ENCODE results near the gene MAGEB4. TPM values are rescaled to one million over a fixed set of nuclear protein-coding genes. Genes with fewer than 3 reads are reported as not detected.
A peak's percentile ranks its signal among the peaks of the same experiment; 100 is the strongest.

Gene MAGEB4
- total RNA-seq, 4 donors from 2014 or later, result not detected

GRCh38 chrX:30282527-30282926 lies 40.7 kb downstream of the MAGEB4 start:
- no peak for TF ChIP-seq EP300 (IDR thresholded peaks at IDR 0.05)
- no peak for TF ChIP-seq CTCF (IDR thresholded peaks at IDR 0.05)
- no peak for TF ChIP-seq POLR2A (IDR thresholded peaks at IDR 0.05)
- TF ChIP-seq POLR2AphosphoS5 (IDR thresholded peaks at IDR 0.05), result no peak
- Histone ChIP-seq H3K27ac (no peak overlapping the region), H3K36me3 (no peaks in the 10 kb centered on the region), H3K27me3 (no peaks in the 10 kb centered on the region), H3K4me3 (no peak overlapping the region), H3K4me1 (no peaks in the 10 kb centered on the region), H3K9me3 (no peaks in the 10 kb centered on the region)
- no peak for DNase-seq (ENCODE audit: low spot score in 2 of 2)

- TF ChIP-seq CTCF (IDR thresholded peaks at IDR 0.05) (no peak), POLR2AphosphoS5 (IDR thresholded peaks at IDR 0.05) (no peak), EP300 (IDR thresholded peaks at IDR 0.05) (no peak), POLR2A (IDR thresholded peaks at IDR 0.05) (no peak)
- no peaks in the 10 kb centered on the region for H3K9me3 ChIP-seq
- H3K4me1 ChIP-seq, result no peaks in the 10 kb centered on the region
- DNase-seq (ENCODE audit: low spot score in 2 of 2), result no peak
- H3K27ac ChIP-seq, result peak overlapping the region; percentile 10
- WGBS, result 57% methylated on average over 3 of the region's 3 CpGs
- no peaks in the 10 kb centered on the region for H3K36me3 ChIP-seq
- no peak overlapping the region for H3K4me3 ChIP-seq
- H3K27me3 ChIP-seq, result no peaks in the 10 kb centered on the region
These were observed 41.8 kb downstream of the MAGEB4 start for GRCh38 chrX:30283456-30284200.

Other genes starting within 250 kb of the MAGEB4 start
- not detected for gene MAGEB2, start 26.4 kb upstream of the MAGEB4 start, total RNA-seq
- gene MAGEB3, start 11.3 kb upstream of the MAGEB4 start, total RNA-seq, result not detected
- not detected for gene MAGEB1, start 5.1 kb downstream of the MAGEB4 start, total RNA-seq
- gene NR0B1, start 67.4 kb downstream of the MAGEB4 start, total RNA-seq, result not detected

All from suprapubic skin (tissue), 4 donors.